ENCODE data around the gene PNCK. TPM values are rescaled to one million over a fixed set of nuclear protein-coding genes. Genes with fewer than 3 reads are reported as not detected.

PNCK gene
- total RNA-seq, 1 experiment from 2014 or later = 0.84 TPM

DNA sequence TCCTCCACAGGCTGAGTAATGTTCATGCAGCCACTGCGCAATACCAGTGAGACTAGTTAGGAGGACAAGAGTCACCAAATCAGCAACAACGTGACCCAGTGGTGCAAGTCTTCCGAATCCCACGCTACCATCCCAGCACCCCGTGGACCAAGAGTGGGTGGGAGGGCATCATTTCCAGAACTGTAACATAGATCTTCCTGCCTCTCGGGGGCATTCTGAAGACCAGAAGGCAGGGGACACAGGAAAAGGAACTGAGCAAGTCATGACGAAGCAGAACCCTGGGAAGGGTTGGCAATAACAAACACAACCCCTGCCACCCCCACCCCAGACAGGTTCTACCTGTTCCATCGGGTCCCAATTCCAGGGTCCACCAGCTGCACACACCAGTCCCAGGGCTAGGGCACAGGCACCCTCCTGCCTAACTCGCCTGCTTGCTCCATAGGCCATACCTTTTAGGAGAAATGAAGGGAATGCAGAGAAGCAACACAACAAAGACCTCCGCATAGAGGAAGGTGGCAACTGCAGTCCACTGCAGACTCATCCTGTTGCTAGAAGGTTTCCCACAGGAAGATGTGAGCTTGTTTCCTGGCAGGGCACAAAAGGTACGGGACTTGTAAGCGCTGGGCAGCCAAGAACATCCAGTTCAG, 49.2 kb upstream of the PNCK start:
- peaks cover 17 to 23% of the 10 kb centered on the region in 2 experiments; a peak in 3 of 4 replicates for H3K36me3 ChIP-seq (ENCODE audit: control insufficient read depth in 1 of 2, insufficient read depth in 2 of 2, low read length in 2 of 2)
- no peaks in the 10 kb centered on the region for H3K9me3 ChIP-seq (ENCODE audit: control insufficient read depth in 1 of 2, insufficient read depth in 1 of 2, low read depth in 1 of 2, low read length in 2 of 2)
- intact Hi-C loops (cut with micrococcal nuclease) = no loop called here
- H3K79me2 ChIP-seq (ENCODE audit: insufficient read depth, low read length) = peaks cover 51% of the 10 kb centered on the region
- H3K9ac ChIP-seq (ENCODE audit: low read length) = peak overlapping the region; percentile 74
- RAD21 ChIA-PET (ENCODE audit: low non-redundant PET in 1 of 2, low total read pairs in 2 of 2, uncharacterized antibody in 2 of 2, unreplicated experiment in 2 of 2) = no interaction called here
- H2AFZ ChIP-seq (ENCODE audit: low read depth, low read length, poor library complexity, severe bottlenecking) = no peak overlapping the region
- H4K20me1 ChIP-seq (ENCODE audit: insufficient read depth) = no peaks in the 10 kb centered on the region
- no peaks in the 10 kb centered on the region for H3K27me3 ChIP-seq (ENCODE audit: insufficient read depth, low read length)
- peak overlapping the region; percentile 64 to 70 for H3K4me3 ChIP-seq (replicated peaks in 1 of 2; ENCODE audit: low read depth in 1 of 2, low read length in 2 of 2)
- POLR2A ChIA-PET = no interaction called here
- DNase-seq (ENCODE audit: low read depth, low spot score) (no peak), ATAC-seq (no peak)
- TF ChIP-seq, protein P1, sequence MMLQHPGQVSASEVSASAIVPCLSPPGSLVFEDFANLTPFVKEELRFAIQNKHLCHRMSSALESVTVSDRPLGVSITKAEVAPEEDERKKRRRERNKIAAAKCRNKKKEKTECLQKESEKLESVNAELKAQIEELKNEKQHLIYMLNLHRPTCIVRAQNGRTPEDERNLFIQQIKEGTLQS (IDR thresholded peaks at IDR 0.05) = no peak
- TF ChIP-seq EZH2phosphoT487 (IDR thresholded peaks at IDR 0.05; ENCODE audit: borderline replicate concordance) (no peak), EGR1 (IDR thresholded peaks at IDR 0.05; ENCODE audit: low read depth) (no peak), YY1 (IDR thresholded peaks at IDR 0.05; ENCODE audit: extremely low read depth, insufficient replicate concordance, low read depth, low read length) (no peak), SP1 (IDR thresholded peaks at IDR 0.05; ENCODE audit: low read depth) (no peak), JUND (IDR thresholded peaks at IDR 0.05) (no peak), RAD21 (IDR thresholded peaks at IDR 0.05; ENCODE audit: low read depth) (no peak), SIN3A (IDR thresholded peaks at IDR 0.05; ENCODE audit: low read depth) (no peak), CEBPB (IDR thresholded peaks at IDR 0.05; ENCODE audit: low read depth) (no peak), ELF1 (IDR thresholded peaks at IDR 0.05; ENCODE audit: borderline replicate concordance, low read depth) (no peak), EZH2 (IDR thresholded peaks at IDR 0.05) (no peak), FOSL1 (IDR thresholded peaks at IDR 0.05; ENCODE audit: low read depth) (no peak), ZFX (IDR thresholded peaks at IDR 0.05) (no peak), TCF7L2 (IDR thresholded peaks at IDR 0.05; ENCODE audit: borderline replicate concordance, extremely low read depth, insufficient read depth, insufficient read length) (no peak), ZNF274 (IDR thresholded peaks at IDR 0.05; ENCODE audit: low read depth, low read length) (no peak), POLR2A (IDR thresholded peaks at IDR 0.05; ENCODE audit: borderline replicate concordance, extremely low read depth, insufficient read depth, insufficient read length) (no peak), POLR2AphosphoS5 (IDR thresholded peaks at IDR 0.05; ENCODE audit: low read depth, low read length) (no peak), REST (IDR thresholded peaks at IDR 0.05; ENCODE audit: low read depth) (no peak)
- TF ChIP-seq, protein P2, sequence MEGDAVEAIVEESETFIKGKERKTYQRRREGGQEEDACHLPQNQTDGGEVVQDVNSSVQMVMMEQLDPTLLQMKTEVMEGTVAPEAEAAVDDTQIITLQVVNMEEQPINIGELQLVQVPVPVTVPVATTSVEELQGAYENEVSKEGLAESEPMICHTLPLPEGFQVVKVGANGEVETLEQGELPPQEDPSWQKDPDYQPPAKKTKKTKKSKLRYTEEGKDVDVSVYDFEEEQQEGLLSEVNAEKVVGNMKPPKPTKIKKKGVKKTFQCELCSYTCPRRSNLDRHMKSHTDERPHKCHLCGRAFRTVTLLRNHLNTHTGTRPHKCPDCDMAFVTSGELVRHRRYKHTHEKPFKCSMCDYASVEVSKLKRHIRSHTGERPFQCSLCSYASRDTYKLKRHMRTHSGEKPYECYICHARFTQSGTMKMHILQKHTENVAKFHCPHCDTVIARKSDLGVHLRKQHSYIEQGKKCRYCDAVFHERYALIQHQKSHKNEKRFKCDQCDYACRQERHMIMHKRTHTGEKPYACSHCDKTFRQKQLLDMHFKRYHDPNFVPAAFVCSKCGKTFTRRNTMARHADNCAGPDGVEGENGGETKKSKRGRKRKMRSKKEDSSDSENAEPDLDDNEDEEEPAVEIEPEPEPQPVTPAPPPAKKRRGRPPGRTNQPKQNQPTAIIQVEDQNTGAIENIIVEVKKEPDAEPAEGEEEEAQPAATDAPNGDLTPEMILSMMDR (IDR thresholded peaks at IDR 0.05 in 2 of 3, conservative IDR thresholded peaks at IDR 0.05 in 1 of 3; ENCODE audit: borderline replicate concordance in 1 of 3, insufficient read depth in 1 of 3, low read depth in 2 of 3, low read length in 2 of 3) = no peak
- TF ChIP-seq, protein P3, sequence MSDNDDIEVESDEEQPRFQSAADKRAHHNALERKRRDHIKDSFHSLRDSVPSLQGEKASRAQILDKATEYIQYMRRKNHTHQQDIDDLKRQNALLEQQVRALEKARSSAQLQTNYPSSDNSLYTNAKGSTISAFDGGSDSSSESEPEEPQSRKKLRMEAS (IDR thresholded peaks at IDR 0.05) = no peak
- no peaks in the 10 kb centered on the region for H3K9me2 ChIP-seq (ENCODE audit: insufficient read depth)
- H3K4me2 ChIP-seq (ENCODE audit: low read length) = peak overlapping the region; percentile 84
- H3K27ac ChIP-seq (ENCODE audit: low read depth, low read length) = peak overlapping the region; percentile 70
- peaks cover 35 to 42% of the 10 kb centered on the region in 2 experiments for H3K4me1 ChIP-seq (ENCODE audit: control insufficient read depth in 1 of 2, insufficient read depth in 2 of 2, low read length in 2 of 2)
- no TSS peak for BruUV-seq (replicated peaks)
- CTCF ChIA-PET = no interaction called here
